GM23338 (cell line): ENCODE results near the gene RNASE7. TPM values are rescaled to one million over a fixed set of nuclear protein-coding genes. Genes with fewer than 3 reads are reported as not detected.

Experiments used
- ATAC-seq: fragments of 200-7000 bp; cut with Tn5 transposase; 3 replicates; pipeline ENCODE4 v1.9.1; 2020
- DNase-seq: peaks from one replicate; pipeline ENCODE4 v3.0.0-alpha.2; 2015; ENCODE audit warnings: low spot score
- H2AFZ ChIP-seq: fragments of 200-600 bp; sonication (generic); 2 replicates; pipeline ENCODE4 v1.8.0; 2016; ENCODE audit warnings: antibody characterized with exemption, mild to moderate bottlenecking, moderate library complexity
- H3F3A ChIP-seq: fragments of 200-600 bp; sonication (generic); replicated peaks from 2 replicates; pipeline ENCODE4 v1.8.0; 2017; ENCODE audit warnings: antibody characterized with exemption, mixed run types, low read depth
- H3K27ac ChIP-seq: fragments of 200-600 bp; sonication (generic); 2 replicates; pipeline ENCODE4 v1.6.1; 2016; ENCODE audit warnings: low read depth
- H3K27me3 ChIP-seq: fragments of 200-600 bp; sonication (generic); 2 replicates; pipeline ENCODE4 v1.8.0; 2016; ENCODE audit warnings: mild to moderate bottlenecking, mixed run types, moderate library complexity; ENCODE audit not compliant: insufficient read depth
- H3K36me3 ChIP-seq: fragments of 200-600 bp; sonication (generic); 2 replicates; pipeline ENCODE4 v1.8.0; 2016; ENCODE audit warnings: mild to moderate bottlenecking; ENCODE audit not compliant: insufficient read depth
- H3K4me1 ChIP-seq: fragments of 200-600 bp; sonication (generic); 2 replicates; pipeline ENCODE4 v1.8.0; 2016; ENCODE audit warnings: mild to moderate bottlenecking, moderate library complexity; ENCODE audit not compliant: insufficient read depth
- H3K4me2 ChIP-seq: fragments of 200-600 bp; sonication (generic); 2 replicates; pipeline ENCODE4 v1.7.1; 2017; ENCODE audit warnings: mixed run types
- H3K4me3 ChIP-seq: fragments of 200-600 bp; sonication (generic); 2 replicates; pipeline ENCODE4 v1.6.1; 2016; ENCODE audit warnings: mixed run types
- H3K79me2 ChIP-seq: fragments of 200-600 bp; sonication (generic); replicated peaks from 2 replicates; pipeline ENCODE4 v1.8.0; 2017; ENCODE audit warnings: mild to moderate bottlenecking; ENCODE audit not compliant: insufficient read depth
- H3K9me2 ChIP-seq: fragments of 200-600 bp; sonication (generic); 2 replicates; pipeline ENCODE4 v1.8.0; 2017; ENCODE audit not compliant: insufficient read depth
- H4K20me1 ChIP-seq: fragments of 200-600 bp; sonication (generic); replicated peaks from 2 replicates; pipeline ENCODE4 v1.8.0; 2017; ENCODE audit warnings: mild to moderate bottlenecking; ENCODE audit not compliant: insufficient read depth
- H3K27ac Mint-ChIP-seq: 2 replicates; pipeline ENCODE4 v1.8.0; 2020; ENCODE audit warnings: inconsistent platforms, mild to moderate bottlenecking, moderate library complexity, mixed read lengths
- H3K27me3 Mint-ChIP-seq: 3 replicates; pipeline ENCODE4 v1.8.0; 2022; ENCODE audit warnings: low read depth, mild to moderate bottlenecking, moderate library complexity, mixed read lengths, inconsistent platforms; ENCODE audit not compliant: insufficient read depth, poor library complexity
- H3K36me3 Mint-ChIP-seq: 3 replicates; pipeline ENCODE4 v1.8.0; 2021; ENCODE audit warnings: low read depth, mild to moderate bottlenecking, inconsistent platforms, moderate library complexity, mixed read lengths
- H3K4me1 Mint-ChIP-seq: 3 replicates; pipeline ENCODE4 v1.8.0; 2020; ENCODE audit warnings: mild to moderate bottlenecking, inconsistent platforms, mixed read lengths
- H3K4me3 Mint-ChIP-seq: 3 replicates; pipeline ENCODE4 v1.8.0; 2021; ENCODE audit warnings: moderate library complexity, mild to moderate bottlenecking, inconsistent platforms, mixed read lengths
- H3K9me3 Mint-ChIP-seq: 3 replicates; pipeline ENCODE4 v1.8.0; 2020; ENCODE audit warnings: moderate library complexity, mild to moderate bottlenecking, inconsistent platforms, mixed read lengths
- EZH2phosphoT487 ChIP-seq: fragments of 200-600 bp; sonication (generic); IDR thresholded peaks from one replicate; pipeline ENCODE4 v1.8.1; 2018; ENCODE audit warnings: antibody characterized with exemption; ENCODE audit not compliant: unreplicated experiment
- JUNB ChIP-seq: IDR thresholded peaks from one replicate; pipeline ENCODE4 v1.6.1; 2016; ENCODE audit warnings: antibody characterized with exemption; ENCODE audit not compliant: unreplicated experiment
- POLR2AphosphoS5 ChIP-seq: IDR thresholded peaks from 2 replicates; pipeline ENCODE4 v1.6.1; 2016; ENCODE audit warnings: antibody characterized with exemption, low read depth
- ZNF114 ChIP-seq: fragments of 250-450 bp; sonication (Bioruptor Pico); IDR thresholded peaks from 2 replicates; pipeline ENCODE4 v1.5.0; 2020; ENCODE audit warnings: mild to moderate bottlenecking, moderate library complexity
- ZNF331 ChIP-seq: fragments of 250-450 bp; sonication (Bioruptor Pico); IDR thresholded peaks from 2 replicates; pipeline ENCODE4 v1.5.0; 2020; ENCODE audit warnings: low read depth, mild to moderate bottlenecking, moderate library complexity
- ZNF462 ChIP-seq: fragments of 250-450 bp; sonication (Bioruptor Pico); IDR thresholded peaks from 2 replicates; pipeline ENCODE4 v1.5.0; 2020; ENCODE audit warnings: mild to moderate bottlenecking, moderate library complexity
- polyA plus RNA-seq: library from polyadenylated mRNA; unstranded; fragments of >200 nt; fragmentation: Nextera tagmentation; extraction: Ambion mirVana; gene quantifications from 2 replicates; pipeline ENCODE4 v1.2.1, GENCODE V29; 2016
- total RNA-seq: library from RNA; depleted of rRNA; stranded (reverse); fragments of >200 nt; shearing (Covaris generic); gene quantifications from 2 replicates; pipeline ENCODE4 v1.2.3, GENCODE V29; 2014
- TF ChIP-seq, protein P1 (sequence below): IDR thresholded peaks from one replicate; pipeline ENCODE4 v1.6.1; 2018; ENCODE audit warnings: antibody characterized with exemption; ENCODE audit not compliant: unreplicated experiment

Gene RNASE7
- total and polyA plus RNA-seq, 2 experiments from 2014 or later = not detected

GRCh38 chr14:20998139-20998538, 44.0 kb upstream of the RNASE7 start:
- H3K4me1 Mint-ChIP-seq = peaks cover 23% of the 10 kb centered on the region
- peaks cover 33% of the 10 kb centered on the region for H3K36me3 ChIP-seq
- DNase-seq (peak; percentile 20), ATAC-seq (peak; percentile 66)
- peaks cover 6% of the 10 kb centered on the region for H3K4me1 ChIP-seq
- H3K36me3 Mint-ChIP-seq = peaks cover 35% of the 10 kb centered on the region
- peaks cover 2% of the 10 kb centered on the region for H3K27me3 Mint-ChIP-seq
- TF ChIP-seq POLR2AphosphoS5 = no peak
- TF ChIP-seq ZNF331 (CRISPR knock-in tag) = no peak
- no peak for TF ChIP-seq ZNF114
- TF ChIP-seq, protein P1, sequence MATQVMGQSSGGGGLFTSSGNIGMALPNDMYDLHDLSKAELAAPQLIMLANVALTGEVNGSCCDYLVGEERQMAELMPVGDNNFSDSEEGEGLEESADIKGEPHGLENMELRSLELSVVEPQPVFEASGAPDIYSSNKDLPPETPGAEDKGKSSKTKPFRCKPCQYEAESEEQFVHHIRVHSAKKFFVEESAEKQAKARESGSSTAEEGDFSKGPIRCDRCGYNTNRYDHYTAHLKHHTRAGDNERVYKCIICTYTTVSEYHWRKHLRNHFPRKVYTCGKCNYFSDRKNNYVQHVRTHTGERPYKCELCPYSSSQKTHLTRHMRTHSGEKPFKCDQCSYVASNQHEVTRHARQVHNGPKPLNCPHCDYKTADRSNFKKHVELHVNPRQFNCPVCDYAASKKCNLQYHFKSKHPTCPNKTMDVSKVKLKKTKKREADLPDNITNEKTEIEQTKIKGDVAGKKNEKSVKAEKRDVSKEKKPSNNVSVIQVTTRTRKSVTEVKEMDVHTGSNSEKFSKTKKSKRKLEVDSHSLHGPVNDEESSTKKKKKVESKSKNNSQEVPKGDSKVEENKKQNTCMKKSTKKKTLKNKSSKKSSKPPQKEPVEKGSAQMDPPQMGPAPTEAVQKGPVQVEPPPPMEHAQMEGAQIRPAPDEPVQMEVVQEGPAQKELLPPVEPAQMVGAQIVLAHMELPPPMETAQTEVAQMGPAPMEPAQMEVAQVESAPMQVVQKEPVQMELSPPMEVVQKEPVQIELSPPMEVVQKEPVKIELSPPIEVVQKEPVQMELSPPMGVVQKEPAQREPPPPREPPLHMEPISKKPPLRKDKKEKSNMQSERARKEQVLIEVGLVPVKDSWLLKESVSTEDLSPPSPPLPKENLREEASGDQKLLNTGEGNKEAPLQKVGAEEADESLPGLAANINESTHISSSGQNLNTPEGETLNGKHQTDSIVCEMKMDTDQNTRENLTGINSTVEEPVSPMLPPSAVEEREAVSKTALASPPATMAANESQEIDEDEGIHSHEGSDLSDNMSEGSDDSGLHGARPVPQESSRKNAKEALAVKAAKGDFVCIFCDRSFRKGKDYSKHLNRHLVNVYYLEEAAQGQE = no peak
- no peak for TF ChIP-seq EZH2phosphoT487
- no peak for TF ChIP-seq JUNB
- no peak for TF ChIP-seq ZNF462 (CRISPR knock-in tag)
- no peaks in the 10 kb centered on the region for H3K9me3 Mint-ChIP-seq
- H3K4me3 Mint-ChIP-seq = peak overlapping the region; percentile 27; the same call in 1 of the 3 replicates
- peak overlapping the region; percentile 11; the same call in 1 of the 2 replicates for H3K27ac Mint-ChIP-seq
- no peaks in the 10 kb centered on the region for H3K9me2 ChIP-seq
- no peak overlapping the region; the same call in 1 of the 2 replicates for H3K27ac ChIP-seq
- no peaks in the 10 kb centered on the region; the same call in 1 of the 2 replicates for H4K20me1 ChIP-seq
- H3K79me2 ChIP-seq = no peaks in the 10 kb centered on the region
- no peak overlapping the region for H2AFZ ChIP-seq
- 0 out of 2 replicates have a peak overlapping the region, but pooled peaks have one; percentile 41 for H3K4me2 ChIP-seq
- H3K4me3 ChIP-seq = no peak overlapping the region
- 0 out of 2 replicates have a peak, but pooled peaks cover 4% of the 10 kb centered on the region for H3F3A ChIP-seq
- H3K27me3 ChIP-seq = no peaks in the 10 kb centered on the region
